ENCODE measurements around the gene DLG5. TPM values are rescaled to one million over a fixed set of nuclear protein-coding genes. Genes with fewer than 3 reads are reported as not detected.

The DLG5 gene
- total RNA-seq, 1 donor from 2014 or later: 45.3 TPM

DNA sequence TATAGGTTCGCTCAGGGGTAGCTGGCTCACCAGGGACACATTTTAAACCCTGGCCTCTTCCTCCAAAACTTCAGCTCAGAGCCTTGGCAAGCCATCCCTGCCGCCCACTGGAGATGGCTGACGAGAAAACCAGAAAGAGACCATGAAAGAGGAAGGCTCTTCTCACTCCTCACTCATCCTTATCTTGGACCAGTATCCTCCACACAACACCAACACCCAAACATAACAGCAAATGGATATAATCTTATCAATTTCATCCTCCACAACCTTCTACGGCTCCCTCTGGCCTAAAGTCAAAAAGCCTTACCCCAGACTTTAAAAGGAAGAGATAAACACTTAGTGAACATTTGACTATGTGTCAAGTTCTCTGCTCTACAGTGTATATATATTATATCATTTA, 26.9 kb downstream of the DLG5 start:
- H3K36me3 ChIP-seq (ENCODE audit: control insufficient read depth, insufficient read depth, low read length): no peaks in the 10 kb centered on the region
- DNase-seq (ENCODE audit: low read depth): no peak
- no peak for FAIRE-seq
- H3K27me3 ChIP-seq (ENCODE audit: control insufficient read depth, insufficient read depth, low read length): no peaks in the 10 kb centered on the region
- no peak overlapping the region for H3K4me3 ChIP-seq (ENCODE audit: low read depth, low read length)
- TF ChIP-seq, protein P1, sequence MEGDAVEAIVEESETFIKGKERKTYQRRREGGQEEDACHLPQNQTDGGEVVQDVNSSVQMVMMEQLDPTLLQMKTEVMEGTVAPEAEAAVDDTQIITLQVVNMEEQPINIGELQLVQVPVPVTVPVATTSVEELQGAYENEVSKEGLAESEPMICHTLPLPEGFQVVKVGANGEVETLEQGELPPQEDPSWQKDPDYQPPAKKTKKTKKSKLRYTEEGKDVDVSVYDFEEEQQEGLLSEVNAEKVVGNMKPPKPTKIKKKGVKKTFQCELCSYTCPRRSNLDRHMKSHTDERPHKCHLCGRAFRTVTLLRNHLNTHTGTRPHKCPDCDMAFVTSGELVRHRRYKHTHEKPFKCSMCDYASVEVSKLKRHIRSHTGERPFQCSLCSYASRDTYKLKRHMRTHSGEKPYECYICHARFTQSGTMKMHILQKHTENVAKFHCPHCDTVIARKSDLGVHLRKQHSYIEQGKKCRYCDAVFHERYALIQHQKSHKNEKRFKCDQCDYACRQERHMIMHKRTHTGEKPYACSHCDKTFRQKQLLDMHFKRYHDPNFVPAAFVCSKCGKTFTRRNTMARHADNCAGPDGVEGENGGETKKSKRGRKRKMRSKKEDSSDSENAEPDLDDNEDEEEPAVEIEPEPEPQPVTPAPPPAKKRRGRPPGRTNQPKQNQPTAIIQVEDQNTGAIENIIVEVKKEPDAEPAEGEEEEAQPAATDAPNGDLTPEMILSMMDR (IDR thresholded peaks at IDR 0.05; ENCODE audit: insufficient read depth, low read length, severe bottlenecking): no peak

DNA sequence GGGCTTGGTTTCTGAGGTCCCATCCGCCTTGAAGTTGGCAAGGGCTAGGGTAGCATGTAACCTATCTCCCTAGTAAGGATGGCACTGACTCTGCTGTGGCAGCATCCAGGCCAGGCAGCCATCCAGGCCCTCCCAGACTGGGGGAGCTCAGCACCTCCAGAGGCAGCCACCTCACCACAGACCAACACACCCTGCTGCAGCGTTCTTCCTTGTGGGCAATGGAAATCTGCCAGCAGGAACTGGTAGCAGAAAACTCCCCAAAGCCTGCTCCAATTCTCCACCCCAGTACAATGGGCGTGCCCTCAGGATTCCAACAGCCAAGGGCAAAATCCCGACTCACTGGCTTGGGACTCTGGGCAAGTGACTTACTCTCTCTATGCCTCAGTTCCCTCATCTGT, 27.5 kb downstream of the DLG5 start:
- H3K4me3 ChIP-seq (ENCODE audit: low read depth, low read length): no peak overlapping the region
- no peaks in the 10 kb centered on the region for H3K36me3 ChIP-seq (ENCODE audit: control insufficient read depth, insufficient read depth, low read length)
- TF ChIP-seq, protein P1 (IDR thresholded peaks at IDR 0.05; ENCODE audit: insufficient read depth, low read length, severe bottlenecking): no peak
- peak; percentile 62 for FAIRE-seq
- H3K27me3 ChIP-seq (ENCODE audit: control insufficient read depth, insufficient read depth, low read length): no peaks in the 10 kb centered on the region
- DNase-seq (ENCODE audit: low read depth): peak; percentile 94

DNA sequence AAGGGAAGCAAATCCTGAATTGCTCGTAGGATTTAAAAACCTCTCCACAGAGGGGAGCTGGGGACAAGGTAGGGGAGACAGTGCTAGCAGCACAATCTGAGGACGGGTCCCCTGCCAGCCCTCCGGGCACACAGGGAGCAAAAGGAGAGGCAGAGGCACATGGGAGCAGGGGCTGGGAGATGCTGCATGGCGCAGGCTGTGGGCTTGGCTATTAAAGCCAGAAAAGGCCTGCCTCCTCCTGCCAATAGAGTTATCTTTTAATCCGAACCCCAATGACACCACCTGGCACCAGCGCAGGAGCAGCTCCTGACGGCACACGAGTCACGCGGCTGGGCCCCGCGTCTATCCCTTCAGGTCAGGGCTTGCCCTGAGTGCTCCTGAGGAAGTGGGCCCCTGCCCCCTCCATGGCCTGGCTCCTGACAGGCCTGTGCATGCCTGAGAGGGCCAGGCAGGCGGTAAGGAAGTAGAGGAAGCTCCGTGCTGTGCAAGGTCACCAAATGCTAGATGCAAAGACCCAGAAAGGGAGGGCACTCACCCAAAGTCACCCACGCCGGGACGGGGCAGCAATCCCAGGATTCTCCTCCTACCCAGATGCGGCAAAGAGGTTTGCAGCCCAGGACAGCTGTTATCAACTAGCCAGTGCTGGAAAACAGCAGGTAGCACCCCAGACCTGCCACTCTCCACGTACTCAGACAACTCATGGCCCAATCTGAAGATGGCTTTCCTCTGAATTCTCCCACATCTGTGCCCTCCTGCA, 28.1 kb downstream of the DLG5 start:
- TF ChIP-seq, protein P1 (IDR thresholded peaks at IDR 0.05; ENCODE audit: insufficient read depth, low read length, severe bottlenecking): no peak
- Histone ChIP-seq H3K4me3 (ENCODE audit: low read depth, low read length) (peak overlapping the region; percentile 5), H3K36me3 (ENCODE audit: control insufficient read depth, insufficient read depth, low read length) (no peaks in the 10 kb centered on the region), H3K27me3 (ENCODE audit: control insufficient read depth, insufficient read depth, low read length) (no peaks in the 10 kb centered on the region)
- FAIRE-seq: peak; percentile 18
- DNase-seq (ENCODE audit: low read depth): peak; percentile 96

DNA sequence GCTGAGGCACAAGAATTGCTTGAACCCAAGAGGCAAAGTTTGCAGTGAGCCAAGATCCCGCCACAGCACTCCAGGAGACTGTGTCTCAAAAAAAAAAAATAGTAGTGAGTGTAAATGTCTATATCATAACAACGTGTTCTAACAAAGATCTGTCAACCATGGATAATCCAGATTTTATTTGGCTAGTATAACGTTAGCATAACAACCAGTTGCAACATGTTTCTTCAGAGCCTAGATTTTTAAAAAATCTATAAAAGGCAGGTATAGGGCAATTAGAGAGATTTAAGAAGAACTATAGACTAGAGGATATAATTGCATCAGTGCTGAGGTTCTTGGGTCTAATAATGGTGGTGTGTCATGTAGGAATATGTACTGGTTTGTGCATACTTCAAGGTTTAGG, 30.5 kb downstream of the DLG5 start:
- DNase-seq (ENCODE audit: low read depth) (peak; percentile 91), FAIRE-seq (no peak)
- Histone ChIP-seq H3K4me3 (ENCODE audit: low read depth, low read length) (no peak overlapping the region), H3K27me3 (ENCODE audit: control insufficient read depth, insufficient read depth, low read length) (no peaks in the 10 kb centered on the region), H3K36me3 (ENCODE audit: control insufficient read depth, insufficient read depth, low read length) (peaks cover 2% of the 10 kb centered on the region)
- TF ChIP-seq, protein P1 (IDR thresholded peaks at IDR 0.05; ENCODE audit: insufficient read depth, low read length, severe bottlenecking): no peak

DNA sequence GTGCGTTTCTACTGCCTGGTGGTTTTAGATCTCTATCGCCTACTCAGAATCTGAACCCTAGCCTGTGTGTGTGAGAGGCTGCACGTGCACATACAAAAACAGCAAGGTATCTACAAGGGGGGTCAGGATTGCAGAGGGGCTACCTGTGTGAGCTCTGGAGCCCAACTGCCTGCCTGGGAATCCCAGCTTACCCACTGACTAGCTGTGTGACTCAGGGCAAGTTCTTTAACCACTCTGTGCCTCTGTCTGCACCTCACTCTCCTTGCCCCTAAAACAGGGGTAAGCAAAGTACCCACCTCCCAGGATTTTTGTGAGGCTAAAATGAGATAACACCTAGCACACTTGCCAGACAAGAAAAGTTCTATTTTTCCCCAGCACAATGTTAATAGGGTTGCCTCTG, 32.5 kb downstream of the DLG5 start:
- H3K36me3 ChIP-seq (ENCODE audit: control insufficient read depth, insufficient read depth, low read length): peaks cover 2% of the 10 kb centered on the region
- DNase-seq (ENCODE audit: low read depth): no peak
- FAIRE-seq: no peak
- TF ChIP-seq, protein P1 (IDR thresholded peaks at IDR 0.05; ENCODE audit: insufficient read depth, low read length, severe bottlenecking): no peak
- no peak overlapping the region for H3K4me3 ChIP-seq (ENCODE audit: low read depth, low read length)
- no peaks in the 10 kb centered on the region for H3K27me3 ChIP-seq (ENCODE audit: control insufficient read depth, insufficient read depth, low read length)

DNA sequence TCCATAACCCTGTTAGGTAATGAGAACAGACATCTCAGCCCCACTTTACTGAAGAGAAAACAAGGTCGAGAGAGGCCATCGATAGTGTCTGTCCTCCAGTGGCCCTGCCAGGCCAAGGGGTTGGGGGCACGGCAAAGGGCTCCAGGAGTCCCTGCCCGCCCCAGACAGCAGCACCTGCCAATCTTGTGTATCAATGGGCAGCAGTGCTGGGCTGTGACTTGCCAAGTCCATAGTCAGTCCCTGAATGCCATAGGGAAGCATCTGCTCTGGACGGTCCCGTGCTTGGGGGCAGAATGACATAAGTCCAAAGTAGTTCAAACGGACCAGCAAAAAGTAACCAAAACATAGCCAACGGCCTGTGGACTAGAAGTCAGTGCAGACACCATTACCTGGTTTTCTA, 33.2 kb downstream of the DLG5 start:
- TF ChIP-seq, protein P1 (IDR thresholded peaks at IDR 0.05; ENCODE audit: insufficient read depth, low read length, severe bottlenecking): no peak
- no peak for FAIRE-seq
- Histone ChIP-seq H3K4me3 (ENCODE audit: low read depth, low read length) (no peak overlapping the region), H3K27me3 (ENCODE audit: control insufficient read depth, insufficient read depth, low read length) (no peaks in the 10 kb centered on the region), H3K36me3 (ENCODE audit: control insufficient read depth, insufficient read depth, low read length) (peaks cover 2% of the 10 kb centered on the region)
- DNase-seq (ENCODE audit: low read depth): no peak
